GM21576 (cell line): ENCODE results near the gene TMEM169.

Experiments
- ATAC-seq: cut with Tn5 transposase; IDR thresholded peaks from one replicate; pipeline ENCODE4 v1.9.1; 2021; ENCODE audit warnings: mild to moderate bottlenecking, moderate library complexity; ENCODE audit not compliant: unreplicated experiment

TMEM169 gene

GRCh38 chr2:216101109-216101508 lies 19.4 kb downstream of the TMEM169 start:
- ATAC-seq: no peak

DNA sequence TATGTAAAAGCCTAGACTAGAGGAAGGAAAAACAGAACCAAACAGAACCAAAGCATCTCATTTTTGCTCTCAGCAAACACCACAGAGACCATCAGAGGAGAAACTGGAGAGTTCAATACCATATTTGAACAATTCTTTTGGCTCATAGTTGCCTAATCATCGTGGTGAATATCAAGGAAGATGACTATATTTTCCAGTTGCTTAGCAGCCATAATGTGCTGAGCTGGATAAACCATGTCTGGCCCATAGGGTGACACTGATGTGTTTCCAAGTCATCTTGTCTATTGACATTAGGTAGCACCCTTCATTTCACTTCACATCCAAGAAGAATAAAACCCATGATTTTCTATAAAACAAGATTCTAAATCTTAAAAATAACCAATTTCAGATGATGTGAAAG lies 21.5 kb downstream of the TMEM169 start:
- no peak for ATAC-seq

DNA sequence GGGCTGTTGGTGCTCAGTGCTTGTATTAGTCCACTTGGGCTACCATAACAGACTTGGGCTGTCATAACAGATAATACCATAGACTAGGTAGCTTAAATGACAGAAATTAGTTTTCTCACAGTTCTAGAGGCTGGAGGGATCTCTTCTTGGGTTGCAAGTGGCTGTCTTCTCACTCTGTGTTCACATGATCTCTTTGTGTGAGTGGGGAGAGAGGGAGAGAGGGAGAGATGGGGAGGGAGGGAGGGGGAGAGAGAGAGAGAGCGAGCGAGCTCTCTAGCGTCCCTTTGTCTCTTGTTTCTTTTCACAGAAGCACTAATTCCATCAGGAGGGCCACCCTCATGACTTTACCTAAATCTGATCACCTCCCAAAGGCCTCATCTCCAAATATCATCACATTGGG lies 23.0 kb downstream of the TMEM169 start:
- ATAC-seq: no peak

DNA sequence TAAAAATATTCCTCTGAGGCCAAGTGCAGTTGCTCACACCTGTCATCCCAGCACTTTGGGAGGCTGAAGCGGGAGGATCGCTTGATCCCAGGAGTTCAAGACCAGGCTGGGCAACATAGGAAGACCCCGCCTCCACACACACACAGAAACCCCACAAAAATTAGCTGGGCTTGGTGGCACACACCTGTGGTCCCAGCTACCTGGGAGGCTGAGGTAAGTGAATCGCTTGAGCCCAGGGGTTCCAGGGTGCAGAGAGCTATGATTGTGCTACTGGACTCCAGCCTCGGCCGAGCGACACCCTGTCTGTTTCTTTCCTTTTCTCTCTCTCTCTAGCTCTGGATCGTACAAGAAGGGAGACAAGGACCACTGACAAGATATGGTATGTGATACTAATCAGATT lies 25.6 kb downstream of the TMEM169 start:
- no peak for ATAC-seq

GRCh38 chr2:216107760-216108159 lies 26.0 kb downstream of the TMEM169 start:
- ATAC-seq: no peak

DNA sequence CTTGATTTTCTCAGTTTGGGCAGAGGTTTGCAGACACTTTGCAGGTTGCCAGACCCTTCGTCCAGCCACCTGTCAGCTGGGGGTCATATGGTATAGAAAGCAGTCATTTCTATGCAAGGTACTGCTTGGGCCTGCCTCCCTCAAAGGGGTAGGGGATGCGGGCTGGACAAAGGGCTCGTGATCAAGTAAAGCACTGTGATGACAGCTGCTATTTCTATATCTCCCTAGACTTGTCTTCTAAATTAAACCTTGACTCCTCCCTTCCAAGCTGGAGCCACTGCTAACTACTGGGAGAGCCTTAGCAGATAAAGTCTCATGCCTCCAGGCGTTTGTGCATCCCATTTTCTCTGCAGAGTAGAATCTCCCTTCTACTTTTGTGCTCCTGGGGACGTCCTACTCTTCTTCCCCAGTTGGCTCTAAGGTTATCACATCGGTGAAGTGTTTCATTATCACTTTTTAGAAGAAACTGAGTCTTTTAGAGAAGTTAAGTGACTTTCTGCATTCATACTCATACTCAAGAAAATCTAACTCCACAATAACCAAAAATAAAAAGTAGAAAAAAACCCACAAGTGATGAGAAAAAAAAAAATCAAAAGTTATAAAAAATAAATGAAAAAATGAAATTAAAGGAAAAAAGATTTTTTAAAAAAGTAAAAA lies 26.7 kb downstream of the TMEM169 start:
- ATAC-seq: no peak

DNA sequence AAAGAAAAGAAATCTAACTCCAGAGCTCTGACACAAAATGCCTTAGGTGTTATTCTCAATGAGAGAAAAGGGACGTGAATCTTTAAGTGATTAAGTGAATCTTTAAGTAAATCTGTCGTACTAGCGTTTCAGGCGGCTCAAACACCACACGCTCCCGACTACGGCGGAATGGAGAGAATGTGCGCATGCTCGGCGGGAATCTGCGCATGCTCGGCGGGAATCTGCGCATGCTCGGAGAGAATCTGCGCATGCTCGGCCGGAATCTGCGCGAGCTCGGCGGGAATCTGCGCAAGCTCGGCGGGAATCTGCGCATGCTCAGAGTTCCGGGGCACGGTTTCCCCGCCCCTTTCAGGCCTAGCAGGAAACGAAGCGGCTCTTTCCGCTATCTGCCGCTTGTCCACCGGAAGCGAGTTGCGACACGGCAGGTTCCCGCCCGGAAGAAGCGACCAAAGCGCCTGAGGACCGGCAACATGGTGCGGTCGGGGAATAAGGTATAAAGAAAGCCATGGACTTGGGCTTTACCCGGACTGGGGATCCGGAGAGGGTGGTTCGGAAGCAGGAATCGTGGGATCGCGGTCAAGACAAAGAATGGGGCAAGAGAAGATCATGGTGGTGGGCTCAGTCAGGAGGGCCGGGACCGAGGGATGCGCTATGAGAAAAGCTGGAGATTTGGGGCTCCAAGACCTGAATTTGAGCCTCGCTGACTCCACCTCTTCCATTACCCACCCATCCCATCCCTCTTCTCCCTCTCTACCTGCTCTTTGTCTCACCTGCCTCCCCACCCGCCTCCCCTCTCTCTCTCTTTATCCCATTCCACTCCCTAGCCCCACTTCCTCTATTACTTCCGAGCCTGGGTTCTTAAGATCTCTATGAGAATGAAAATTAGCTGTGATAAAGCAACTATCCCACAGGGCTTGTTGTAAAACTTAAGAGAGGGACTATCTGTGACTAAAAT lies 27.5 kb downstream of the TMEM169 start, which contains the start of gene XRCC5:
XRCC5 (plus strand) TSS at position 382 of the 955 bp plus-strand sequence; CDS start at position 471, 89 bp downstream.
- ATAC-seq: peak; percentile 56

GRCh38 chr2:216109962-216110614 lies 28.4 kb downstream of the TMEM169 start:
- no peak for ATAC-seq

- no peak for ATAC-seq
Observed at GRCh38 chr2:216110620-216111019, 28.9 kb downstream of the TMEM169 start.

- no peak for ATAC-seq
Observed at GRCh38 chr2:216111122-216111521, 29.4 kb downstream of the TMEM169 start.

DNA sequence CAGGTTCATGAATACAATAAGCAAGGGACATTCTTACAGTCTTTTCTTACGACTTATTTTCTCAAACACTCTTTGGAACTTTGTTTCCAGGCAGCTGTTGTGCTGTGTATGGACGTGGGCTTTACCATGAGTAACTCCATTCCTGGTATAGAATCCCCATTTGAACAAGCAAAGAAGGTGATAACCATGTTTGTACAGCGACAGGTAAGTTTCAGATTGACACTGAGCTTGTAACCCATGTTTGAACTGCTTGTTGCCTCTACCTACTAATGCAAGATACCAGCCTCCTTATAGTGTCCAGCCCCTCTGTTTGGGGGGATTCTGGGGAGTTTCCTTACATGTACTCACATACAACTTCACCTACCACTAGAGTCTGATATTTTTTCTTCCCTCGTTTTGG lies 31.2 kb downstream of the TMEM169 start:
- ATAC-seq: no peak

- peak; percentile 61 for ATAC-seq
Observed at GRCh38 chr2:216113572-216113971, 31.9 kb downstream of the TMEM169 start.

GRCh38 chr2:216114382-216114713 lies 32.6 kb downstream of the TMEM169 start:
- ATAC-seq: no peak

DNA sequence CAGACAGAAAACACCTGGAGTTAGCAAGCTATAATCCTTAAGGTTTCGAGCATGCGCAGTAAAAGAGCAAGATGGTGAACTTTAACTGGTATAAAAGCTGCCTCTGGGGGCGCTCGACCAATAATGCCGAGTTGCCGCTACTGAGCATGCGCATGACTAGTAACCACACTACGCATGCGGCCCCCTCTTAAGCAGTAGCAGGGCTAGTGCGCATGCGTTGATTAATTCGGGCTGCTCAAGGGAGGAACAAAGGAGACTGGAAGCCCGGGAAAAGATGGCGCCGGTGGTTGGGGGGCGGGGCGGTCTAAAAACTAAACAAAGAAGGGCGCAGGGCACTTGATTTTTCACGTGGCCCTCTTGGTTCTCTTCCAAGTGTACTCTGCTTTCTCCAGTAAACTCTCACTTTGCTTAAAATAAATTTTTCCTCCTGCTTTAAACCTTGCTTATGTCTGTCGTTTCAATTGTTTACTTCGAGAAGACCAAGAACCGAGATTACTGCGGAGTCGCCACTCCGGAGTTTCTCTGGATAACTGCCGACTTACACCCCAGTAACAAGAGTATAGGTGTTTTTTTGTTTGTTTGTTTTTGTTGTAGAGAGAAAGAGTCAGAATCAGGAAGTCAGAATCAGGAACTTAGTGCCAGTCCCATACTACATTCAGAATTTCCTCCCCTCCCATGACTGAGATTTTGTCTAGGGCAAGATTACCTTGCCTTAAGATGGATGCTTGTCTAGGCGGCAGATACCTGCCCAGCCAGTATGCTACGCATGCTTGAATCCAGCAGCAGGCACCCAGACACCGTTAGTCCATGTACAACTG lies 33.2 kb downstream of the TMEM169 start:
- ATAC-seq: peak; percentile 41

DNA sequence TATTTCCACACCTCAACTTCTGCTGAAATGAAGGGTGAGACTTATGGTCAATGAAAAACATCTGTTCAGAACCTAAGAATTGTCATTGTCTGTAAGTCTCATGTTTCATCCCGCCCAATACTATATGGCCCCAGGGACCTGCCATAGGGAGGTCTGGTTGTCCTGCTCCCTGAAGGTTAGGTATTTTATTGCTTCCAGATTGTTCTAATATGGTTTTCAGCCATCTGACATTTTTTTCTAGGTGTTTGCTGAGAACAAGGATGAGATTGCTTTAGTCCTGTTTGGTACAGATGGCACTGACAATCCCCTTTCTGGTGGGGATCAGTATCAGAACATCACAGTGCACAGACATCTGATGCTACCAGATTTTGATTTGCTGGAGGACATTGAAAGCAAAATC lies 34.7 kb downstream of the TMEM169 start:
- ATAC-seq: no peak

DNA sequence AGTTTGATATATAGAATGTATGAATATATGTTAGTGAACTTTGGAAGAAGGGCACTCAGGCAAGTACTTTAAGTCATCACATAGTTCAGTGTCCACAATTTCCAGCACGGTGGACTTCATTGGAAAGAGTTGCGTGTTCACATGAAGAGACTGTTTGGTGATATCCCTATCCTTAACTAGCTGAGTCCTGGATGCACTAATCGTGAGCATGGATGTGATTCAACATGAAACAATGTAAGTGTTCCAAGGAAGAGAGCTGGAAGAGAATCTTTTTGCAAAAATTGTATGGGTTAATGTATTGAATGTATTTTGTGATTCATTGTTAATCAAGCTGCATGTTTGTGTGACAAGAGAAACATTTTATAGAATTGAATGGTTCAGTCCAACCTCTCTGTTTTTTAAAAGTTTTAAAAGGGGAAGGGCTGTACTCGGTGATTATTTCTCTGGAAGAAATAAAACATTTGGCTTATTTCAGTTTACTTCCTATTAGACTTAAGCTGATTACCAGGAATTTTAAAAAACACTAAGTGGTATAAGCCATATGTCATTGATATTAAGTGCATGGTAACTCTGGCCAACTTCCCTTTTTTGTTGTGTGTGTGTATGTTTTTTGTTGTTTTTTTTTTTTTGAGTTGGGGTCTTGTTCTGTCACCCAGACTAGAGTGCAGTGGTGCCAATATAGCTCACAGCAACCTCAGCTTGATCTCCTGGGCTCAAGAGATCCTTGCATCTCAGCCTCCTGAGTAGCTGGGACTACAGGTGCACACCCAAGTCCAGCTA lies 36.0 kb downstream of the TMEM169 start:
- no peak for ATAC-seq

- ATAC-seq: no peak
Observed at GRCh38 chr2:216118474-216118873, 36.8 kb downstream of the TMEM169 start.

DNA sequence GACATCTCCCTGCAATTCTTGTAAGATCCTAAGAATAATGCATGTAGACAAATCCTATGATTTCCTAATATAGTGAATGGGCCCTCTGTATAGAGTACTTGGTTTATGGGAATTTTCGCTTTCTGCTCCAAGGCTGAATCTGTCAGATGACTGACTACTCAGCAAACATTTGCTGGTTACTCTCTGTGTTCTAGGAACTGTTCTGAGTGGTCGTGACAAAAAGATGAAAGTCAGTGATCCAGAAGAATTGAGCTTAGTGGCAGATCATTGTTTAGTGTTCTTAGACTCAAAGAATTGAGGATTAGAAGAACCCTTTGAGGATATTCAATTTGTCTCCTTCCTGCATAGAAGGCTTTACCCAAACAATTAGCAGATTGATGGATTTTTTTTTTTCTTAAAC lies 37.4 kb downstream of the TMEM169 start:
- no peak for ATAC-seq

GRCh38 chr2:216119986-216120385 lies 38.3 kb downstream of the TMEM169 start:
- no peak for ATAC-seq

- ATAC-seq: no peak
Observed at GRCh38 chr2:216121255-216121654, 39.5 kb downstream of the TMEM169 start.
